ENCODE measurements around the gene TASP1. TPM values are rescaled to one million over a fixed set of nuclear protein-coding genes. Genes with fewer than 3 reads are reported as not detected.

TASP1 gene
- total RNA-seq, 1 donor from 2014 or later: 9.0 TPM

GRCh38 chr20:13425381-13426135 is 213.2 kb downstream of the TASP1 start:
- no peak overlapping the region for H3K27ac Mint-ChIP-seq (ENCODE audit: unreplicated experiment)
- no peaks in the 10 kb centered on the region for H3K36me3 Mint-ChIP-seq (ENCODE audit: unreplicated experiment)
- peaks cover 11% of the 10 kb centered on the region for H3K4me1 Mint-ChIP-seq (ENCODE audit: unreplicated experiment)
- TF ChIP-seq, protein P1, sequence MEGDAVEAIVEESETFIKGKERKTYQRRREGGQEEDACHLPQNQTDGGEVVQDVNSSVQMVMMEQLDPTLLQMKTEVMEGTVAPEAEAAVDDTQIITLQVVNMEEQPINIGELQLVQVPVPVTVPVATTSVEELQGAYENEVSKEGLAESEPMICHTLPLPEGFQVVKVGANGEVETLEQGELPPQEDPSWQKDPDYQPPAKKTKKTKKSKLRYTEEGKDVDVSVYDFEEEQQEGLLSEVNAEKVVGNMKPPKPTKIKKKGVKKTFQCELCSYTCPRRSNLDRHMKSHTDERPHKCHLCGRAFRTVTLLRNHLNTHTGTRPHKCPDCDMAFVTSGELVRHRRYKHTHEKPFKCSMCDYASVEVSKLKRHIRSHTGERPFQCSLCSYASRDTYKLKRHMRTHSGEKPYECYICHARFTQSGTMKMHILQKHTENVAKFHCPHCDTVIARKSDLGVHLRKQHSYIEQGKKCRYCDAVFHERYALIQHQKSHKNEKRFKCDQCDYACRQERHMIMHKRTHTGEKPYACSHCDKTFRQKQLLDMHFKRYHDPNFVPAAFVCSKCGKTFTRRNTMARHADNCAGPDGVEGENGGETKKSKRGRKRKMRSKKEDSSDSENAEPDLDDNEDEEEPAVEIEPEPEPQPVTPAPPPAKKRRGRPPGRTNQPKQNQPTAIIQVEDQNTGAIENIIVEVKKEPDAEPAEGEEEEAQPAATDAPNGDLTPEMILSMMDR (IDR thresholded peaks at IDR 0.05): no peak
- H3K4me3 Mint-ChIP-seq (ENCODE audit: unreplicated experiment): no peak overlapping the region
- no peaks in the 10 kb centered on the region for H3K9me3 Mint-ChIP-seq (ENCODE audit: unreplicated experiment)
- no peak for DNase-seq (ENCODE audit: extremely low spot score, unreplicated experiment)
- H3K27me3 Mint-ChIP-seq (ENCODE audit: unreplicated experiment): no peaks in the 10 kb centered on the region

GRCh38 chr20:13424174-13424833 is 214.4 kb downstream of the TASP1 start:
- peaks cover 11% of the 10 kb centered on the region for H3K4me1 Mint-ChIP-seq (ENCODE audit: unreplicated experiment)
- no peaks in the 10 kb centered on the region for H3K9me3 Mint-ChIP-seq (ENCODE audit: unreplicated experiment)
- H3K27me3 Mint-ChIP-seq (ENCODE audit: unreplicated experiment): no peaks in the 10 kb centered on the region
- no peak overlapping the region for H3K4me3 Mint-ChIP-seq (ENCODE audit: unreplicated experiment)
- TF ChIP-seq, protein P1 (IDR thresholded peaks at IDR 0.05): no peak
- H3K27ac Mint-ChIP-seq (ENCODE audit: unreplicated experiment): no peak overlapping the region
- no peaks in the 10 kb centered on the region for H3K36me3 Mint-ChIP-seq (ENCODE audit: unreplicated experiment)
- no peak for DNase-seq (ENCODE audit: extremely low spot score, unreplicated experiment)

DNA sequence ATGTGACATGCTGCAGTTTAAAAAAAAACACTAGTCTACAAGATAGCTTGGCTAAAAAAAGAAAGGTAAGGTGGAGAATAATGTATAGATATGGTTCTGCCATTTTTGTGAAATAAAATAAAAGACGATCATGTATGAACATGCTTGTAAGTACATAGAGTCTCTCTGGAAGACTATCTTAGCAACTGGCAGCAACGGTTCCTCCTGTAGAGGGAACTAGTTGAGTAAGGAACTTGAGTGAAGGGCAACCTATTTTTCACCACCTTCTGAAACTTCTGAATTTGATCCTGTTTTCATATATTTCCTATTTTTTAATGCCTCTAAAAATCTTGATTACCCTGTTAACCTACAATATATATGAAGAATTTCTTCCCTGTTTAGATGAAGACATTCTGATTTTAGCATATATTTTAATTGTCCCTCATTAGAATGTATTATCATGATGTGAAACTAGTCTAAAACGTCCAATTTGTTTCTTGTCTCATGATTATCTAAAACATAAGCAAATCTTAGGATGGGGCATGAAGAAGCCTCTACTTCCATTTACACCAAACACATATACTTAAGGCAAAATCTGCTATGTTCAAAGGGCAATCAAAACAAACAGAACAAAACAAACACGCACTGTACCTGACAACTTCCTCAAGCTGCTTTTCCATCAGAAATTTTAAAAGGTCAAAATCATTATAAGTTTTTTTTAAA is 215.1 kb downstream of the TASP1 start:
- Mint-ChIP-seq H3K4me3 (ENCODE audit: unreplicated experiment) (no peak overlapping the region), H3K27ac (ENCODE audit: unreplicated experiment) (no peak overlapping the region), H3K4me1 (ENCODE audit: unreplicated experiment) (peaks cover 11% of the 10 kb centered on the region), H3K36me3 (ENCODE audit: unreplicated experiment) (no peaks in the 10 kb centered on the region), H3K9me3 (ENCODE audit: unreplicated experiment) (no peaks in the 10 kb centered on the region), H3K27me3 (ENCODE audit: unreplicated experiment) (no peaks in the 10 kb centered on the region)
- TF ChIP-seq, protein P1 (IDR thresholded peaks at IDR 0.05): no peak
- DNase-seq (ENCODE audit: extremely low spot score, unreplicated experiment): no peak

DNA sequence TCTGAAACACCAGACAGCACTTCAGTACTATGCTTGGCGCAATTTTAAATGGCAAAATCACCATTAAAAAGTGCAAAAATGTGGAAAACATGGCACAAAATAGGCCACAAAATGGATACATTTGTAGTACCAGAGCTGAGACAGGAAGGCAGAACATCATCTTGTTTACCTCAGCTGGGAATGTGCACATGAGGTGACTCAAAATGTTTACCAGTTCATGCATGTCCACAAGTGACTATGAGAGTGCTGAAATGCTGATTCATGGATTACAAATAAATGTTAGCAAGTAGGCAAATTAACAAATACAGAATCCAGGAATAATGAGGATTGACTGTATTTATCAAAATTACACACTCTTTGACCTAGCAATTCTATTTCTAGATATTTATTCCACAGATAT is 216.1 kb downstream of the TASP1 start:
- no peaks in the 10 kb centered on the region for H3K27me3 Mint-ChIP-seq (ENCODE audit: unreplicated experiment)
- no peak for DNase-seq (ENCODE audit: extremely low spot score, unreplicated experiment)
- no peaks in the 10 kb centered on the region for H3K9me3 Mint-ChIP-seq (ENCODE audit: unreplicated experiment)
- H3K27ac Mint-ChIP-seq (ENCODE audit: unreplicated experiment): no peak overlapping the region
- H3K4me1 Mint-ChIP-seq (ENCODE audit: unreplicated experiment): peaks cover 11% of the 10 kb centered on the region
- H3K36me3 Mint-ChIP-seq (ENCODE audit: unreplicated experiment): no peaks in the 10 kb centered on the region
- H3K4me3 Mint-ChIP-seq (ENCODE audit: unreplicated experiment): no peak overlapping the region
- TF ChIP-seq, protein P1 (IDR thresholded peaks at IDR 0.05): no peak

DNA sequence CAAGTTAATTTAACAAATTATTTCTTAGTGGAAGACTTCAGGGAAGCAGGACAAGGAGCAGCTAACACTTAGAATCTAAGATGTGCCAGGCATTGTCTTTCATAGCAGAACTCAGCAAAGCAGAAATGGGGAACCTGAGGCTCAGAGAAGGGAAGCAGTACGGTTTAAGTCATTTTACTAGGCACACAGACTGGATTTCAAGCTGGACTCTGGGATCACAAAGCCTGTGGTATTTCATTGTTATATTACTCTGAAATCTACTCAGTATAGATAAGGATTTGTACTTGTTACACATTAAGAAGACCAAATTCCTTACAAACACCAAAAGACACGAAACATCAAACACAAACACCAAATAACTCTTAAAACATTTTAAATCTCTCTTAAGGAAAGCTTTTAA is 218.1 kb downstream of the TASP1 start:
- Mint-ChIP-seq H3K27ac (ENCODE audit: unreplicated experiment) (no peak overlapping the region), H3K4me3 (ENCODE audit: unreplicated experiment) (no peak overlapping the region), H3K27me3 (ENCODE audit: unreplicated experiment) (no peaks in the 10 kb centered on the region), H3K36me3 (ENCODE audit: unreplicated experiment) (peaks cover 5% of the 10 kb centered on the region), H3K9me3 (ENCODE audit: unreplicated experiment) (no peaks in the 10 kb centered on the region), H3K4me1 (ENCODE audit: unreplicated experiment) (peaks cover 8% of the 10 kb centered on the region)
- DNase-seq (ENCODE audit: extremely low spot score, unreplicated experiment): no peak
- TF ChIP-seq, protein P1 (IDR thresholded peaks at IDR 0.05): no peak
